ENCODE measurements around the gene IL32. TPM values are rescaled to one million over a fixed set of nuclear protein-coding genes. Genes with fewer than 3 reads are reported as not detected.

The IL32 gene
- total and polyA plus RNA-seq, 2 experiments from 2014 or later, result 2.3 to 6.1 TPM

GRCh38 chr16:3096362-3096761 lies 30.9 kb downstream of the IL32 start (continued):
- no peak for TF ChIP-seq REST (IDR thresholded peaks at IDR 0.05; ENCODE audit: unreplicated experiment)
- no peak for TF ChIP-seq CREB1 (CRISPR knock-in tag; IDR thresholded peaks at IDR 0.05; ENCODE audit: low read depth)
- no peak for TF ChIP-seq ZNF331 (CRISPR knock-in tag; IDR thresholded peaks at IDR 0.05; ENCODE audit: low read depth)
- TF ChIP-seq CTCF (conservative IDR thresholded peaks at IDR 0.05; ENCODE audit: low read depth in 2 of 2), result no peak
- no peak for TF ChIP-seq ZNF114 (CRISPR knock-in tag; IDR thresholded peaks at IDR 0.05)

- H3K27me3 ChIP-seq (ENCODE audit: insufficient read depth), result no peaks in the 10 kb centered on the region
- peak overlapping the region; percentile 89 for H3K4me3 ChIP-seq
- peak overlapping the region; percentile 99 for H3K27ac ChIP-seq (ENCODE audit: low read depth)
- Mint-ChIP-seq H3K27ac (peak overlapping the region; percentile 99), H3K36me3 (ENCODE audit: low read depth) (peaks cover 62% of the 10 kb centered on the region), H3K27me3 (ENCODE audit: insufficient read depth, low read depth, poor library complexity) (peaks cover 42% of the 10 kb centered on the region), H3K4me3 (peak overlapping the region; percentile 99), H3K9me3 (no peaks in the 10 kb centered on the region; the same call in 2 of the 3 replicates), H3K4me1 (peaks cover 40% of the 10 kb centered on the region)
- peaks cover 16% of the 10 kb centered on the region; the same call in 1 of the 2 replicates for H3K36me3 ChIP-seq (ENCODE audit: insufficient read depth)
- peaks cover 58% of the 10 kb centered on the region for H3K79me2 ChIP-seq (replicated peaks; ENCODE audit: insufficient read depth)
- no peak overlapping the region for H2AFZ ChIP-seq
- TF ChIP-seq CREB1 (CRISPR knock-in tag; IDR thresholded peaks at IDR 0.05; ENCODE audit: low read depth) (no peak), NANOG (IDR thresholded peaks at IDR 0.05; ENCODE audit: borderline replicate concordance) (no peak), POLR2AphosphoS5 (IDR thresholded peaks at IDR 0.05; ENCODE audit: low read depth) (peak; percentile 36; the same call in 1 of the 2 replicates)
- peak; percentile 69 for DNase-seq (ENCODE audit: low spot score)
- ATAC-seq, result peak; percentile 2
- peaks cover 47% of the 10 kb centered on the region for H3K4me1 ChIP-seq (ENCODE audit: insufficient read depth)
- peak overlapping the region; percentile 85 for H3K4me2 ChIP-seq
- H3K9me2 ChIP-seq (ENCODE audit: insufficient read depth), result no peaks in the 10 kb centered on the region
- H4K20me1 ChIP-seq (replicated peaks; ENCODE audit: insufficient read depth), result peaks cover 22% of the 10 kb centered on the region; the same call in 1 of the 2 replicates
- peaks cover 45% of the 10 kb centered on the region for H3F3A ChIP-seq (replicated peaks; ENCODE audit: low read depth)
Observed at GRCh38 chr16:3097266-3097665, 31.8 kb downstream of the IL32 start.

All from GM23338 (cell line).